ENCODE results near the gene HS6ST1.

- TF ChIP-seq CTCF (IDR thresholded peaks at IDR 0.05) (no peak), POLR2A (IDR thresholded peaks at IDR 0.05) (no peak)
These were observed 90.8 kb downstream of the HS6ST1 start for GRCh38 chr2:128227862-128228261.

All from adrenal gland (tissue), 5 donors.